Measurements from ENCODE around the gene TPRKB.
"Not testable (repeated sequence)": the region's sequence is repeated elsewhere in the genome, so short reads cannot be mapped to it uniquely, and the experiment has no call there.

The TPRKB gene

GRCh38 chr2:73736855-73737779 is at the start of gene TPRKB:
Gene TPRKB, minus strand, starts transcription at chr2:73737345. Its CDS starts 2,776 bp downstream, at chr2:73734569.
- DNase-seq (ENCODE audit: low spot score) = peak; percentile 99

GRCh38 chr2:73783883-73784282 is 46.7 kb upstream of the TPRKB start, which contains the start of gene C2orf78:
Gene C2orf78, plus strand, starts transcription at chr2:73784183. Its CDS starts 127 bp downstream, at chr2:73784310.
- DNase-seq (ENCODE audit: low spot score) = not testable (repeated sequence)

GRCh38 chr2:73783402-73783801 is 46.3 kb upstream of the TPRKB start:
- not testable (repeated sequence) for DNase-seq (ENCODE audit: low spot score)

- no peak for DNase-seq (ENCODE audit: low spot score)
These were observed 43.1 kb upstream of the TPRKB start for GRCh38 chr2:73780237-73780582.

GRCh38 chr2:73779467-73780236 is 42.5 kb upstream of the TPRKB start, which contains the start of gene DUSP11:
Gene DUSP11, minus strand, starts transcription at chr2:73780103. Its CDS starts 129 bp downstream, at chr2:73779974.
- peak; percentile 96 for DNase-seq (ENCODE audit: low spot score)

GRCh38 chr2:73778867-73779466 is 41.8 kb upstream of the TPRKB start:
- not testable (repeated sequence) for DNase-seq (ENCODE audit: low spot score)

GRCh38 chr2:73776869-73777519 is 39.8 kb upstream of the TPRKB start:
- DNase-seq (ENCODE audit: low spot score) = no peak

- no peak for DNase-seq (ENCODE audit: low spot score)
These were observed 39.2 kb upstream of the TPRKB start for GRCh38 chr2:73776381-73776780.

GRCh38 chr2:73772819-73773218 is 35.7 kb upstream of the TPRKB start:
- DNase-seq (ENCODE audit: low spot score) = no peak

- no peak for DNase-seq (ENCODE audit: low spot score)
These were observed 33.6 kb upstream of the TPRKB start for GRCh38 chr2:73770725-73771124.

- DNase-seq (ENCODE audit: low spot score) = no peak
These were observed 29.8 kb upstream of the TPRKB start for GRCh38 chr2:73766994-73767393.

- no peak for DNase-seq (ENCODE audit: low spot score)
These were observed 29.2 kb upstream of the TPRKB start for GRCh38 chr2:73766349-73766748.

GRCh38 chr2:73764945-73765344 is 27.8 kb upstream of the TPRKB start:
- no peak for DNase-seq (ENCODE audit: low spot score)

GRCh38 chr2:73762571-73762970 is 25.4 kb upstream of the TPRKB start:
- DNase-seq (ENCODE audit: low spot score) = no peak

GRCh38 chr2:73759904-73760303 is 22.8 kb upstream of the TPRKB start:
- DNase-seq (ENCODE audit: low spot score) = no peak

GRCh38 chr2:73759285-73759764 is 22.2 kb upstream of the TPRKB start:
- DNase-seq (ENCODE audit: low spot score) = peak; percentile 28

GRCh38 chr2:73754332-73754731 is 17.2 kb upstream of the TPRKB start:
- not testable (repeated sequence) for DNase-seq (ENCODE audit: low spot score)

- no peak for DNase-seq (ENCODE audit: low spot score)
These were observed 12.2 kb upstream of the TPRKB start for GRCh38 chr2:73749314-73749713.

- no peak for DNase-seq (ENCODE audit: low spot score)
These were observed 9.7 kb upstream of the TPRKB start for GRCh38 chr2:73746877-73747208.

- DNase-seq (ENCODE audit: low spot score) = no peak
These were observed 9.1 kb upstream of the TPRKB start for GRCh38 chr2:73746015-73746876.

GRCh38 chr2:73740767-73741166 is 3.6 kb upstream of the TPRKB start:
- no peak for DNase-seq (ENCODE audit: low spot score)
